Gastrocnemius medialis (tissue), 4 donors: ENCODE measurements around the gene AFF3. TPM values are rescaled to one million over a fixed set of nuclear protein-coding genes. Genes with fewer than 3 reads are reported as not detected.

ENCODE experiments used
- ATAC-seq, 2 donors: fragments of 150-250 bp; one replicate each; pipeline ENCODE4 v1.9.1; 2016
- DNase-seq, 2 donors: peaks; one replicate each; pipeline ENCODE4 v3.0.0-alpha.2; 2019
- H3K27ac ChIP-seq, 4 donors: fragments of 200-600 bp; sonication (generic); 1 replicate in 1 of 4; 2 replicates in 3 of 4; pipeline ENCODE4 v1.5.1; 2016 to 2018; ENCODE audit warnings: mild to moderate bottlenecking in 2 of 4, moderate library complexity in 1 of 4
- H3K27me3 ChIP-seq, 3 donors: fragments of 200-600 bp; sonication (generic) in 2 of 3; 1 replicate in 1 of 3; 2 replicates in 2 of 3; pipeline versions ENCODE4 v1.5.1 to v1.6.0; 2016 to 2019; ENCODE audit warnings: mild to moderate bottlenecking in 1 of 3, moderate library complexity in 1 of 3
- H3K36me3 ChIP-seq, 2 donors: fragments of 200-600 bp; sonication (generic) in 1 of 2; one replicate each; pipeline ENCODE4 v1.5.1; 2017 to 2018
- H3K4me1 ChIP-seq, 2 donors: fragments of 200-600 bp; sonication (generic) in 1 of 2; one replicate each; pipeline ENCODE4 v1.5.1; 2016 to 2017; ENCODE audit warnings: mild to moderate bottlenecking in 2 of 2
- H3K4me3 ChIP-seq, 4 donors: fragments of 200-600 bp; sonication (generic) in 3 of 4; 1 replicate in 1 of 4; 2 replicates in 3 of 4; pipeline ENCODE4 v1.5.1; 2016 to 2019; ENCODE audit warnings: mild to moderate bottlenecking in 2 of 4
- H3K9me3 ChIP-seq, 3 donors: fragments of 200-600 bp; sonication (generic) in 2 of 3; 1 replicate in 1 of 3; 2 replicates in 2 of 3; pipeline ENCODE4 v1.5.1; 2016 to 2019
- POLR2A ChIP-seq, 2 donors: fragments of 450-650 bp; IDR thresholded peaks; one replicate each; pipeline ENCODE4 v1.6.1; 2017; ENCODE audit warnings: antibody characterized with exemption in 2 of 2, mild to moderate bottlenecking in 2 of 2, moderate library complexity in 2 of 2
- in situ Hi-C, 4 donors: fragments of 200-750 bp; cut with MboI; loops; one replicate each; pipeline versions ENCODE4 v1.15.0 to v1.8.0; 2017; ENCODE audit warnings: low sequenced_read_pairs in 4 of 4
- intact Hi-C: fragments of 100-400 bp; cut with DNase I; formaldehyde crosslinking; loops from one replicate; pipeline ENCODE4 v1.15.1; 2023; ENCODE audit warnings: low total_unique reads
- total RNA-seq, 4 donors: library from RNA; depleted of rRNA; stranded (reverse); fragments of >200 nt; gene quantifications; one replicate each; pipeline versions ENCODE4 v1.1.0 to v1.2.3, GENCODE V29; 2016
- TF ChIP-seq, protein P1 (sequence below), 5 experiments: fragments of 450-650 bp in 3 of 5; fragments of 200-600 bp in 2 of 5; sonication (generic) in 2 of 5; IDR thresholded peaks in 4 of 5; conservative IDR thresholded peaks in 1 of 5; 1 replicate in 4 of 5; 2 replicates in 1 of 5; pipeline ENCODE4 v1.5.1; 2016 to 2019; ENCODE audit warnings: antibody characterized with exemption in 5 of 5, mild to moderate bottlenecking in 3 of 5, moderate library complexity in 3 of 5

Gene AFF3
- total RNA-seq, 4 donors from 2014 or later: 0.22 to 0.55 (median 0.47) TPM

DNA sequence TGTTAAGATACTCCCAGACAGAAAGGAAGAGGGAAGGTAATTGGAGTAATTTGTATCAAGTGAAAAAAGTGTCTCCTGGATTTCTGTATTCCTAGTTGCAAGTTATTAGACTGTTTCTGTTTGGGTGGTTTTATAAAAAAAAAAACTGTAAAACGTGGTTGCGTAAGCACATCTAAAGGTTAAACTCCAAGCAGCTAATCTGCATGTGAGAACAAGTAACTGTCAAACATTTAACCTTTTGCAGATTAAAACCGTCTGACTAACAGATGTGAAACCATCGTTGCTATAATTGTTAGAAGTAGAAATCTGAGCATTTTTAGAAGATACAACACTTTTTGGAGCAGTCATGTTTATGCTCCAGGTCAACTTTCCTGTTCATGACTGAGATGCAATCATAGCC lies 72.3 kb downstream of the AFF3 start:
- no peaks in the 10 kb centered on the region for H3K36me3 ChIP-seq
- in situ Hi-C loops (no loop called here), intact Hi-C loops (no loop called here)
- no peak overlapping the region for H3K4me3 ChIP-seq
- H3K27ac ChIP-seq: no peak overlapping the region
- no peaks in the 10 kb centered on the region for H3K9me3 ChIP-seq
- no peak for ATAC-seq
- TF ChIP-seq, protein P1, sequence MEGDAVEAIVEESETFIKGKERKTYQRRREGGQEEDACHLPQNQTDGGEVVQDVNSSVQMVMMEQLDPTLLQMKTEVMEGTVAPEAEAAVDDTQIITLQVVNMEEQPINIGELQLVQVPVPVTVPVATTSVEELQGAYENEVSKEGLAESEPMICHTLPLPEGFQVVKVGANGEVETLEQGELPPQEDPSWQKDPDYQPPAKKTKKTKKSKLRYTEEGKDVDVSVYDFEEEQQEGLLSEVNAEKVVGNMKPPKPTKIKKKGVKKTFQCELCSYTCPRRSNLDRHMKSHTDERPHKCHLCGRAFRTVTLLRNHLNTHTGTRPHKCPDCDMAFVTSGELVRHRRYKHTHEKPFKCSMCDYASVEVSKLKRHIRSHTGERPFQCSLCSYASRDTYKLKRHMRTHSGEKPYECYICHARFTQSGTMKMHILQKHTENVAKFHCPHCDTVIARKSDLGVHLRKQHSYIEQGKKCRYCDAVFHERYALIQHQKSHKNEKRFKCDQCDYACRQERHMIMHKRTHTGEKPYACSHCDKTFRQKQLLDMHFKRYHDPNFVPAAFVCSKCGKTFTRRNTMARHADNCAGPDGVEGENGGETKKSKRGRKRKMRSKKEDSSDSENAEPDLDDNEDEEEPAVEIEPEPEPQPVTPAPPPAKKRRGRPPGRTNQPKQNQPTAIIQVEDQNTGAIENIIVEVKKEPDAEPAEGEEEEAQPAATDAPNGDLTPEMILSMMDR (IDR thresholded peaks at IDR 0.05 in 4 of 5, conservative IDR thresholded peaks at IDR 0.05 in 1 of 5): no peak
- no peak for TF ChIP-seq POLR2A (IDR thresholded peaks at IDR 0.05)
- H3K4me1 ChIP-seq: no peaks in the 10 kb centered on the region
- no peak for DNase-seq
- H3K27me3 ChIP-seq: no peaks in the 10 kb centered on the region

- in situ Hi-C loops (no loop called here), intact Hi-C loops (no loop called here)
- ATAC-seq (no peak), DNase-seq (no peak)
- Histone ChIP-seq H3K27me3 (no peaks in the 10 kb centered on the region), H3K9me3 (no peaks in the 10 kb centered on the region), H3K27ac (no peak overlapping the region), H3K4me1 (no peaks in the 10 kb centered on the region), H3K36me3 (no peaks in the 10 kb centered on the region), H3K4me3 (no peak overlapping the region)
- TF ChIP-seq POLR2A (IDR thresholded peaks at IDR 0.05): no peak
- TF ChIP-seq, protein P1 (IDR thresholded peaks at IDR 0.05 in 4 of 5, conservative IDR thresholded peaks at IDR 0.05 in 1 of 5): no peak
These were observed 74.0 kb downstream of the AFF3 start for GRCh38 chr2:100068395-100068794.

DNA sequence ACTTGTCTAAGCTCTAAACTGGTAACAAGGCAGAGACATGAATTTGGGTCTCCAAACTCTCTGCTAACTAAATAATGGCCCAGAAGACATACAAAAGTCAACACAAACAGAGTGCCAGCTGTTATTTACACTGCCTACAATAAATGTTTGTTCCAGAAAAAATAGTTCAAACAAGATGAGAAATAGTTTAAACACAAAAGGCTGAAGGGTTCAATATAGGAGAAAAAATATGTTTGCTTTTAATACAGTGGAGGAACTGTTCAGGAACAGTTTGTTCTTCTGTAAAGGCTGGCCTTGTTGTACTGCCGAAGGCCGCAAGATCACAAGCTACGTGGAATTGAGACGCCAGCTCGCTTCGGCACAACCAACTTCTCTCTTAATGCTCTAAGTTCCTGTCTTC lies 74.6 kb downstream of the AFF3 start:
- no peaks in the 10 kb centered on the region for H3K36me3 ChIP-seq
- in situ Hi-C loops (no loop called here), intact Hi-C loops (no loop called here)
- no peak for TF ChIP-seq POLR2A (IDR thresholded peaks at IDR 0.05)
- TF ChIP-seq, protein P1 (IDR thresholded peaks at IDR 0.05 in 4 of 5, conservative IDR thresholded peaks at IDR 0.05 in 1 of 5): no peak
- H3K4me1 ChIP-seq: no peaks in the 10 kb centered on the region
- no peak overlapping the region for H3K27ac ChIP-seq
- no peaks in the 10 kb centered on the region for H3K9me3 ChIP-seq
- ATAC-seq: no peak
- no peaks in the 10 kb centered on the region for H3K27me3 ChIP-seq
- DNase-seq: no peak
- H3K4me3 ChIP-seq: no peak overlapping the region

DNA sequence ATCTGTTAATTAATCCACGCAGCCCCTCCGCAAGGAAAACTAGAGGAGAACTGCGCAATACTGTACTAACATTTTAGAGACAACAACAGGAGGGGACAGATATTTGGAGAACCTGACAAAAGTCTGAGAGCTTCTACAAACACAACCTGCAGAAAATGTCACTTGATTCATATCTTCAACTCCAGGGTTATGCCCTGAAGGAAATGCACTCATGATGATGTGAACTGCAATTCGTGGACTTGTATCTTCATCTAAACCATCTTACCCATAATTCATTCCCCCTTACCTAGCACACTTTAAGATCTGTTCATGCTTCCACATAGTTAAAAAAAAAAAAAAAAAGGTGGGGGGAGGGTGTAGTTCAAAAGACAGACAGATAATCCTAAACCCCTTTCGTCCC lies 75.5 kb downstream of the AFF3 start:
- Histone ChIP-seq H3K9me3 (no peaks in the 10 kb centered on the region), H3K36me3 (no peaks in the 10 kb centered on the region), H3K4me1 (no peaks in the 10 kb centered on the region), H3K27me3 (no peaks in the 10 kb centered on the region), H3K27ac (no peak overlapping the region), H3K4me3 (no peak overlapping the region)
- in situ Hi-C loops (no loop called here), intact Hi-C loops (no loop called here)
- ATAC-seq (no peak), DNase-seq (no peak)
- TF ChIP-seq, protein P1 (IDR thresholded peaks at IDR 0.05 in 4 of 5, conservative IDR thresholded peaks at IDR 0.05 in 1 of 5): no peak
- TF ChIP-seq POLR2A (IDR thresholded peaks at IDR 0.05): no peak

- Histone ChIP-seq H3K36me3 (no peaks in the 10 kb centered on the region), H3K9me3 (no peaks in the 10 kb centered on the region), H3K27ac (no peak overlapping the region), H3K4me1 (no peaks in the 10 kb centered on the region), H3K27me3 (no peaks in the 10 kb centered on the region), H3K4me3 (no peak overlapping the region)
- TF ChIP-seq, protein P1 (IDR thresholded peaks at IDR 0.05 in 4 of 5, conservative IDR thresholded peaks at IDR 0.05 in 1 of 5): no peak
- TF ChIP-seq POLR2A (IDR thresholded peaks at IDR 0.05): no peak
- no peak for ATAC-seq
- intact Hi-C loops: no loop called here
- in situ Hi-C loops: no loop called here
- DNase-seq: no peak
These were observed 76.1 kb downstream of the AFF3 start for GRCh38 chr2:100066246-100066645.
